Fibroblast of the aortic adventitia (primary cell): ENCODE data around the gene FRK. TPM values are rescaled to one million over a fixed set of nuclear protein-coding genes. Genes with fewer than 3 reads are reported as not detected.
"Not testable (repeated sequence)": the region's sequence is repeated elsewhere in the genome, so short reads cannot be mapped to it uniquely, and the experiment has no call there.

Experiments used
- DNase-seq: peaks from one replicate; pipeline ENCODE4 v3.0.0-alpha.2; 2010; ENCODE audit warnings: low read depth
- H3K4me3 ChIP-seq: 2 replicates; pipeline ENCODE4 v1.5.1; 2011; ENCODE audit warnings: low read depth, mild to moderate bottlenecking, control low read depth, low read length, moderate library complexity
- CTCF ChIP-seq: IDR thresholded peaks from 2 replicates; pipeline ENCODE4 v1.5.1; 2011; ENCODE audit warnings: mild to moderate bottlenecking, low read length, control low read depth, inconsistent platforms; ENCODE audit not compliant: insufficient read depth
- total RNA-seq: library from RNA; depleted of rRNA; stranded (reverse); fragments of >200 nt; gene quantifications from 2 replicates; pipeline ENCODE4 v1.2.3, GENCODE V29; 2012; ENCODE audit warnings: low replicate concordance

Gene FRK
- total RNA-seq, 1 donor, result 2.0 TPM

DNA sequence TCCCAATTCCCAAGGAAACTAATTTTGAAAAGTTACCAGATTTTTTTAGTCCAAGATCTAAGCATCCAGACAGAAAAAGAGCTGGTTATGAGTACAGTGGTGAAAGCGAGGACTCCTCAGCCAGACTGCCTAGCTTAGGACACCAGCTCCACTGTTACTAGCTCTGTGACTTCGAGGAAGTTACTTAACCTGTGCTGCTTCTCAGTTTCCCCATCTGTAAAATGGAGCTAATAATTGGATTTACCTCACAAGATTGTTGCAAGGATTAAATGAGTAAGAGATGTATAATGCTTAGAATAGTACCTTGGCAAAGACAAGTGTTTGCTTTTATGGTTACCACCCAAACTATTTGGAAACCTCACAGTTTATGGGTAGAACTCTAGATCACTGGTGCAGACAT lies 41.1 kb upstream of the FRK start:
- no peak for TF ChIP-seq CTCF
- peak overlapping the region; percentile 84 for H3K4me3 ChIP-seq
- no peak for DNase-seq

DNA sequence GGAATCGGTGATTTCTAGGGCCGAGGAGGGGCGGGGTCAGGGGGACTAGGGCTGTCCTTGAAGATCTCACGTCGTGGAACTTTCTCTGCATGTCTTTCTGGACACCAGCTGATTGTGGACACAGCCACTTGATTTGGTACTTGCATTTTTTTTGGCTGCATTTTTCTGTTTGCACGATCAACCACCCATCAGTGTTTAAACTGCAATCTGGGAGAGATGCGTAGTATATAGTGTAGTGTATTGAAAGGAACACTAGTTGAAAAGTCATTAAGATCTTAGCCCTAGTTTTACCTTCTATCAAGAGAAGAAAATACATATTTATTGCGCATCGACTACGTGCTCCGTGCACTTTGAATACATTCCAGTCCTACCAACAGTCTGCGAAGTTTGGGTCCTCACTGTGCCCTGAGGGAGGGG lies 40.6 kb upstream of the FRK start:
- no peak for DNase-seq
- TF ChIP-seq CTCF, result no peak
- H3K4me3 ChIP-seq, result peak overlapping the region; percentile 84

GRCh38 chr6:116100419-116101301 lies 40.0 kb upstream of the FRK start, which contains the start of gene NT5DC1:
Gene NT5DC1, plus strand, starts transcription at chr6:116100853. Its CDS starts 78 bp downstream, at chr6:116100931.
- DNase-seq, result peak; percentile 55
- peak within 1 kb of the TSS; percentile 84 for H3K4me3 ChIP-seq
- peak; percentile 13 for TF ChIP-seq CTCF

DNA sequence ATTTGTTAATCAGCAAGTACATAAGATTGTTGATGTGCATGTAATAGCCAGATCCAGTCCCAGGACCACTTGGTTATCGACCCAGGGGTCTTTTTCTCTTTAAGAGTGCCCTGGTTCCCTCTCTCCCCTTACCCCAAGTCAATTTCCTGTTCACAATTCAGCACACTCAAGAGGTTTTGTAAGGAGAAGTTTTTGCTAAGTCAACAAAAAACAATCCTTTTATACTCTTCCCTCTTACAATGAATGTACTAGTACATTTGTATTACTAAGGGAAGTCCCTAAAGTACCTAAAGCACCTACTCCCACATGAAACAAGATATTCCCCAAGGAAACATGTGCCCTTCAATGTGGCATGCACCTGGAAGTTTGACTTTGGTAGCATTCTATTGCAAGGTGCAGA lies 38.3 kb upstream of the FRK start:
- DNase-seq, result no peak
- TF ChIP-seq CTCF, result no peak
- no peak overlapping the region for H3K4me3 ChIP-seq

DNA sequence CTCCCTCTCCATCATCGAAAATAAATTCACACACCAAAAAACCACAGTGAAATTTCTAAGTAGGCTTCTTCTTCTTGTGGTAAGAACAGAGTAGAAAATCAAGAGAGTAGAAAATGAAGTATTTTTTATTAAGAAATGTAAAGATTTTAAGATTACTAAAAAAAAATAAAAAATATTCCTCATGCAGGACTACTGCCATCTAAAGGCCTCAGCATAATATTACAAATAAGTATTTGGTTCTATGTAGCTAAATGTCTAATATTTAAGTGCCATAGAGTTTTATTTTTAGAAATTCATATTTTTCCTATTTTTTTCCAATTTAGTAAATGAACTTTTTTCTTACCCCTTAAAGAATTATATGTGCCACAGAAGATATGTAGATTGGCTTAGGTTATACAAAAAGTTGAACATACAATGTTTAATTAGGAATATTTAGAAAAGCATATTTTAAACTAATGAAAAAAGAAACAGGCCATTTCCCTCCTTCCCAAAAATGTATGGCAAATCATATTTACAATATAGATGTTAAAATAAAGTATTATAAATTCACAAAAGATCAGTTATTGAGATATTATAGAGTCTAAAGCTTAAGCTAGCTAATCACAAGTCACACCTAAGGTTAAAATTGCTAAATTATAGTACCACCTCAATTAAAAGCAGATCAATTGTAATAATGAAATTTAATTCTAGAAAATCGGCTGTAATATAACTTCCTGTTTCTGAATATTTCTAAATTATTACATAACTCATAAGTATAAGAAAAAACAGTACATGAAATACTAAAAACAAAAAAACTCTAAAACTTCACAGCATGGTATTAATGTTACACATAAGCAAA lies 36.5 kb upstream of the FRK start:
- no peak overlapping the region for H3K4me3 ChIP-seq
- DNase-seq, result peak; percentile 57
- TF ChIP-seq CTCF, result peak; percentile 53

- DNase-seq, H3K4me3 ChIP-seq: not testable (repeated sequence)
Measured at GRCh38 chr6:116096048-116096759, 35.5 kb upstream of the FRK start.
